MCF 10A (cell line): ENCODE results near the gene TNNI2. TPM values are rescaled to one million over a fixed set of nuclear protein-coding genes. Genes with fewer than 3 reads are reported as not detected.
"Not testable (repeated sequence)": the region's sequence is repeated elsewhere in the genome, so short reads cannot be mapped to it uniquely, and the experiment has no call there.

Experiments used
- BruUV-seq: library from RNA; stranded (reverse); fragments of 400-500 nt; replicated peaks from 2 replicates; lab custom pipeline; 2021; lab: Mats Ljungman, UMichigan
- CTCF ChIA-PET: fragments of 300-600 bp; sonication (Branson Sonifier 250); formaldehyde crosslinking; extraction: SDS; loops from one replicate; lab custom pipeline; 2021; ENCODE audit warnings: antibody characterized with exemption, inconsistent platforms; lab: Yijun Ruan, JAX
- POLR2A ChIA-PET: fragments of 300-600, 350-650 bp; sonication (Branson Sonifier 250); formaldehyde crosslinking; extraction: SDS; loops from one replicate; lab custom pipeline; 2020; ENCODE audit warnings: antibody characterized with exemption, inconsistent platforms; lab: Yijun Ruan, JAX
- DNase-seq: peaks from one replicate; pipeline ENCODE4 v3.0.0-alpha.2; 2018; ENCODE audit not compliant: unreplicated experiment
- H3K27ac Mint-ChIP-seq: one replicate; pipeline ENCODE4 v1.8.0; 2022; ENCODE audit warnings: mild to moderate bottlenecking, low read depth, mixed read lengths; ENCODE audit not compliant: unreplicated experiment
- H3K27me3 Mint-ChIP-seq: one replicate; pipeline ENCODE4 v1.8.0; 2022; ENCODE audit warnings: mixed read lengths; ENCODE audit not compliant: insufficient read depth, unreplicated experiment
- H3K36me3 Mint-ChIP-seq: one replicate; pipeline ENCODE4 v1.8.0; 2022; ENCODE audit warnings: mild to moderate bottlenecking, moderate library complexity, mixed read lengths; ENCODE audit not compliant: insufficient read depth, unreplicated experiment
- H3K4me1 Mint-ChIP-seq: one replicate; pipeline ENCODE4 v1.8.0; 2022; ENCODE audit warnings: mixed read lengths; ENCODE audit not compliant: insufficient read depth, unreplicated experiment
- H3K4me3 Mint-ChIP-seq: one replicate; pipeline ENCODE4 v1.8.0; 2022; ENCODE audit warnings: mild to moderate bottlenecking, moderate library complexity, mixed read lengths; ENCODE audit not compliant: unreplicated experiment
- H3K9me3 Mint-ChIP-seq: one replicate; pipeline ENCODE4 v1.8.0; 2022; ENCODE audit warnings: mixed read lengths; ENCODE audit not compliant: unreplicated experiment
- CTCF ChIP-seq: fragments of 200-600 bp; IDR thresholded peaks from one replicate; pipeline ENCODE4 v1.8.0; 2022; ENCODE audit warnings: antibody characterized with exemption, mild to moderate bottlenecking; ENCODE audit not compliant: unreplicated experiment
- intact Hi-C: fragments of 100-400 bp; cut with micrococcal nuclease; formaldehyde crosslinking; loops from 2 replicates; pipeline ENCODE4 v1.14.1; 2022
- total RNA-seq: library from RNA; stranded (reverse); gene quantifications from 2 replicates; pipeline ENCODE4 v1.2.3, GENCODE V29; 2022

The TNNI2 gene
- total RNA-seq, 1 experiment from 2014 or later, result 77.7 TPM

- ChIA-PET POLR2A (interaction anchor here (0.7 kb wide), 1 partner anchor 24 kb away, joined by 3 read pairs; no protein-coding TSS in a partner anchor), CTCF (interaction anchor here (0.5 to 1.0 kb wide), 4 partner anchors 11 to 1109 kb away, joined by 3 to 4 read pairs (median 3); no protein-coding TSS in a partner anchor)
- no peak overlapping the region for H3K27ac Mint-ChIP-seq
Measured at GRCh38 chr11:1796413-1797011, 42.3 kb upstream of the TNNI2 start.

GRCh38 chr11:1797391-1798125, 41.2 kb upstream of the TNNI2 start:
- Mint-ChIP-seq H3K27ac (no peak overlapping the region), H3K4me1 (peaks cover 7% of the 10 kb centered on the region), H3K36me3 (no peaks in the 10 kb centered on the region), H3K9me3 (no peaks in the 10 kb centered on the region), H3K27me3 (peaks cover 12% of the 10 kb centered on the region), H3K4me3 (no peak overlapping the region)
- no peak for DNase-seq
- intact Hi-C loops, result no loop called here
- TF ChIP-seq CTCF, result no peak
- no TSS peak for BruUV-seq
- ChIA-PET POLR2A (no interaction called here), CTCF (interaction anchor here (0.7 to 1.2 kb wide), 2 partner anchors 353 to 1108 kb away, joined by 3 read pairs; no protein-coding TSS in a partner anchor)

More at GRCh38 chr11:1796413-1797011, 42.3 kb upstream of the TNNI2 start:
- no peak overlapping the region for H3K4me3 Mint-ChIP-seq
- no peaks in the 10 kb centered on the region for H3K36me3 Mint-ChIP-seq
- intact Hi-C loops, result no loop called here
- no peak for TF ChIP-seq CTCF
- peaks cover 13% of the 10 kb centered on the region for H3K27me3 Mint-ChIP-seq
- BruUV-seq, result no TSS peak
- peaks cover 7% of the 10 kb centered on the region for H3K4me1 Mint-ChIP-seq
- no peak for DNase-seq
- H3K9me3 Mint-ChIP-seq, result no peaks in the 10 kb centered on the region

- H3K36me3 Mint-ChIP-seq, result peaks cover 6% of the 10 kb centered on the region
- no TSS peak for BruUV-seq
- no peak overlapping the region for H3K4me3 Mint-ChIP-seq
- ChIA-PET CTCF (no interaction called here), POLR2A (no interaction called here)
- no peaks in the 10 kb centered on the region for H3K4me1 Mint-ChIP-seq
- no peaks in the 10 kb centered on the region for H3K27me3 Mint-ChIP-seq
- H3K27ac Mint-ChIP-seq, result no peak overlapping the region
- no peak for TF ChIP-seq CTCF
- intact Hi-C loops, result no loop called here
- DNase-seq, result no peak
- H3K9me3 Mint-ChIP-seq, result no peaks in the 10 kb centered on the region
Measured at GRCh38 chr11:1803246-1803645, 35.5 kb upstream of the TNNI2 start.

- H3K36me3 Mint-ChIP-seq, result not testable (repeated sequence)
- POLR2A ChIA-PET, result interaction anchor here (0.6 to 1.8 kb wide), 3 partner anchors 10 to 42 kb away, joined by 3 to 4 read pairs (median 4); no protein-coding TSS in a partner anchor
Measured at GRCh38 chr11:1803835-1804519, 34.8 kb upstream of the TNNI2 start.

More at GRCh38 chr11:1803835-1804519, 34.8 kb upstream of the TNNI2 start:
- BruUV-seq, H3K27me3 Mint-ChIP-seq, H3K27ac Mint-ChIP-seq, H3K4me3 Mint-ChIP-seq, H3K9me3 Mint-ChIP-seq, intact Hi-C loops, H3K4me1 Mint-ChIP-seq, DNase-seq: not testable (repeated sequence)
- CTCF ChIA-PET, result interaction anchor here (1.4 kb wide), 1 partner anchor 151 kb away, joined by 4 read pairs; no protein-coding TSS in a partner anchor
